Glutamatergic neuron (in vitro differentiated cells): Measurements from ENCODE around the gene COL21A1. TPM values are rescaled to one million over a fixed set of nuclear protein-coding genes. Genes with fewer than 3 reads are reported as not detected.
A peak's percentile ranks its signal among the peaks of the same experiment; 100 is the strongest.

Source experiments
- DNase-seq: peaks from one replicate; pipeline ENCODE4 v3.0.0; 2022
- H3K27ac Mint-ChIP-seq: one replicate; pipeline ENCODE4 v1.8.0; 2020; ENCODE audit warnings: mild to moderate bottlenecking, mixed read lengths, inconsistent platforms; ENCODE audit not compliant: unreplicated experiment
- H3K27me3 Mint-ChIP-seq: one replicate; pipeline ENCODE4 v1.8.0; 2020; ENCODE audit warnings: mild to moderate bottlenecking, moderate library complexity, mixed read lengths, inconsistent platforms; ENCODE audit not compliant: unreplicated experiment
- H3K36me3 Mint-ChIP-seq: one replicate; pipeline ENCODE4 v1.8.0; 2020; ENCODE audit warnings: mild to moderate bottlenecking, mixed read lengths, inconsistent platforms; ENCODE audit not compliant: unreplicated experiment
- H3K4me1 Mint-ChIP-seq: one replicate; pipeline ENCODE4 v1.8.0; 2020; ENCODE audit warnings: mild to moderate bottlenecking, low read depth, mixed read lengths, inconsistent platforms; ENCODE audit not compliant: unreplicated experiment
- H3K4me3 Mint-ChIP-seq: one replicate; pipeline ENCODE4 v1.8.0; 2020; ENCODE audit warnings: mild to moderate bottlenecking, mixed read lengths, inconsistent platforms; ENCODE audit not compliant: unreplicated experiment
- H3K9me3 Mint-ChIP-seq: one replicate; pipeline ENCODE4 v1.8.0; 2020; ENCODE audit warnings: mild to moderate bottlenecking, moderate library complexity, mixed read lengths, inconsistent platforms; ENCODE audit not compliant: unreplicated experiment
- CTCF ChIP-seq: fragments of 200-600 bp; sonication (generic); IDR thresholded peaks from one replicate; pipeline ENCODE4 v1.5.0; 2021; ENCODE audit not compliant: partially characterized antibody, unreplicated experiment
- total RNA-seq: library from RNA; stranded (reverse); fragmentation: NEBNext Ultra II Directional; extraction: Animal tissue kit (Norgen Biotek cat#: 25700); gene quantifications from one replicate; pipeline ENCODE4 v1.2.1, GENCODE V29; 2021; ENCODE audit not compliant: unreplicated experiment

The COL21A1 gene
- total RNA-seq, 1 donor from 2014 or later = 0.69 TPM

GRCh38 chr6:56259234-56260077 lies 12.1 kb upstream of the COL21A1 start:
- Mint-ChIP-seq H3K27ac (no peak overlapping the region), H3K4me3 (no peak overlapping the region), H3K9me3 (no peaks in the 10 kb centered on the region), H3K27me3 (peaks cover 4% of the 10 kb centered on the region), H3K36me3 (no peaks in the 10 kb centered on the region), H3K4me1 (no peaks in the 10 kb centered on the region)
- DNase-seq = no peak
- no peak for TF ChIP-seq CTCF

- Mint-ChIP-seq H3K27me3 (peaks cover 4% of the 10 kb centered on the region), H3K9me3 (no peaks in the 10 kb centered on the region), H3K36me3 (no peaks in the 10 kb centered on the region), H3K4me1 (no peaks in the 10 kb centered on the region), H3K4me3 (no peak overlapping the region), H3K27ac (no peak overlapping the region)
- TF ChIP-seq CTCF = no peak
- no peak for DNase-seq
Measured at GRCh38 chr6:56255349-56255748, 8.0 kb upstream of the COL21A1 start.

GRCh38 chr6:56250266-56250665 lies 2.9 kb upstream of the COL21A1 start:
- Mint-ChIP-seq H3K27ac (no peak overlapping the region), H3K9me3 (peaks cover 3% of the 10 kb centered on the region), H3K36me3 (no peaks in the 10 kb centered on the region), H3K4me1 (no peaks in the 10 kb centered on the region), H3K27me3 (peaks cover 1% of the 10 kb centered on the region), H3K4me3 (no peak overlapping the region)
- DNase-seq = no peak
- TF ChIP-seq CTCF = no peak

- Mint-ChIP-seq H3K4me1 (peaks cover 2% of the 10 kb centered on the region), H3K9me3 (peaks cover 3% of the 10 kb centered on the region), H3K27me3 (no peaks in the 10 kb centered on the region), H3K4me3 (peak overlapping the region; percentile 85), H3K27ac (no peak overlapping the region), H3K36me3 (no peaks in the 10 kb centered on the region)
- TF ChIP-seq CTCF = peak; percentile 37
- DNase-seq = no peak
Measured at GRCh38 chr6:56247654-56248122, 308 bp upstream of the COL21A1 start.

- Mint-ChIP-seq H3K36me3 (no peaks in the 10 kb centered on the region), H3K4me3 (peak overlapping the region; percentile 85), H3K27ac (no peak overlapping the region), H3K4me1 (peaks cover 2% of the 10 kb centered on the region), H3K9me3 (peaks cover 3% of the 10 kb centered on the region), H3K27me3 (no peaks in the 10 kb centered on the region)
- no peak for DNase-seq
- TF ChIP-seq CTCF = no peak
Measured at GRCh38 chr6:56246541-56246880, 869 bp downstream of the COL21A1 start.
